Measurements from ENCODE around the gene SKOR2.
"Not testable (repeated sequence)": the region's sequence is repeated elsewhere in the genome, so short reads cannot be mapped to it uniquely, and the experiment has no call there.

The SKOR2 gene

DNA sequence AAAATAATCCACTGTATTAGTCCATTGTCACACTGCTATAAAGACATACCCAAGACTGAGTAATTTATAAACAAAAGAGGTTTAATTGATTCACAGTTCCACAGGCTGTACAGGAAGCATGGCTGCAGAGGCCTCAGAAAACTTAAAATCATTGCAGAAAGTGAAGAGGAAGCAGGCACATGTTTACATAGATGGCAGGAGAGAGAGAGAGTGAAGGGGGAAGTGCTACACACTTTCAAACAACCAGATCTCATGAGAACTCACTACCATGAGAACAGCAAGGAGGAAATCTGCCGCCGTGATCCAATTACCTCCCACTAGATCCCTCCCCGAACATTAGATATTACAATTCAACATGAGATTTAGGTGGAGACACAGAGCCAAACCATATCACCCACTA lies 55.5 kb downstream of the SKOR2 start:
- not testable (repeated sequence) for DNase-seq

DNA sequence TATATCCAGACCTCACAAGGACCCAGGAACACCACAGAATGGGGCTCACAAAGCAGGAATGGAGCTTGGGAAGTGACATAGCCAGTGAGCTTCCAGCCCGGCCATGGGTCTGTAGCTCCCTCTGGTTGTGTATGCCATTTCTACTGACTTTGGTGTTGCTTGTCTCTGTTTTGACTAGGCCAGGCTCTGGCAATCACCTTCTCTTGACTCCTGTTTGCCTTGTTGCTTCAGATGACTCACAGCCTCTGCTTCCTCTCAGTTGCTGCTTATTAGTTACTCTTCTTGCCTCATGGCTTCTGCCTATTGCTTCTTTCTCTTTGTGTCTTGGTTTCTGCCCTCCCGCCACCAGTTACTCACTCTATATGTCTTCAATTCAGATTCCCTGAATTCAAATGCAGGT lies 59.5 kb downstream of the SKOR2 start:
- DNase-seq: no peak

GRCh38 chr18:47187721-47188120 lies 63.7 kb downstream of the SKOR2 start:
- no peak for DNase-seq

GRCh38 chr18:47184419-47185050 lies 66.9 kb downstream of the SKOR2 start:
- peak; percentile 37 for DNase-seq

- not testable (repeated sequence) for DNase-seq
Measured at GRCh38 chr18:47182156-47182555, 69.3 kb downstream of the SKOR2 start.

DNA sequence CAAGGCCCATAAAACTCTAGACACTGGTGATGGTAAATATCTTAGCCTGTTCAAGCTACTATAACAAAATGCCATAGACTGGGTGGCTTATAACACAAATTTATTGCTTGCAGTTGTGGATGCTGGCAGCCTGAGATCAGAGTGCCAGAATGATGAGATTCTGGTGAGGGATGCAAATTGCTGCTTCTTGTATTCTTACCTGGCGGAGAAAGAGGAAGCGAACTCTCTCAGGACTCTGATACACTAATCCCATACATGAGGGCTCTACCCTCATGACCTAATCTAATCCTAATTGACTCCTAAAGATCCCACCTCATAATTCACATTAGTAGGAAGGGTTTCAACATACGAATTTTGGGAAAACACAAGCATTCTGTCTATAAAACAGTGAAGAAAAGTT lies 70.7 kb downstream of the SKOR2 start:
- DNase-seq: no peak

- no peak for DNase-seq
Measured at GRCh38 chr18:47179520-47179919, 71.9 kb downstream of the SKOR2 start.

DNA sequence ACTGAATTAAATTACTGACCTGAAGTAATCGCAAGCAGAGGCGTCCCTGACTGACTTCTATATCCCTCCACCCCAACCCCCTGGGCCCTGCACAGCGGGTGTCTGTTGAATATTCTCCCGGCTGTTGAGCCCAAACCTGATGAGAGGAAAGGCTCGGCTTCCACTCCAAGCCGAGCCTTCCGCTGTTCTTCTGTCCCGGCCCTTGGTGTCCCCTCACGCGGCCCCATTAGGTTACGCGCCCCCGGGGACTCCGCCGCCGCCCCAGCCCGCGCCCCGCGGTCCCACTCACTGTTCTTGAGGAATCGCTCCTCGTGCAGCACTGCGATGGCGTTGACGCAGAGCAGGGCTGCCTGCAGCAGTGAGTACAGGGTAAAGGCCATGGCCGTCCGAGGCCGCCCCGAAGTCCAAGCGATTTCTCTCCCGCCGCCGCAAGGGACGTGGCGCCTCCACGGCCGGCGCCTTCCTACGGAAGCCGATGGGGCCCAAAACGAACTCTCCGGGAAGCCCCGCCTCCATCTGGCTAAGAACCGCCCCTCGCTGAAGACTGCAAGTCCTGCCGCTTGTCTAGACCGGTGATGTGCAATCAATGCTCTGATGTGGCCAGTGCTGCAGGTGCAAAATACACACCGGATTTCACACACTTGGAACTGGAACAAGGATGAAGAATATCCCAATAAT lies 75.4 kb downstream of the SKOR2 start, which contains the start of gene IER3IP1:
IER3IP1 (minus strand) TSS at position 467 of the 678 bp plus-strand sequence; CDS start at position 380, 87 bp downstream.
- peak; percentile 74 for DNase-seq

DNA sequence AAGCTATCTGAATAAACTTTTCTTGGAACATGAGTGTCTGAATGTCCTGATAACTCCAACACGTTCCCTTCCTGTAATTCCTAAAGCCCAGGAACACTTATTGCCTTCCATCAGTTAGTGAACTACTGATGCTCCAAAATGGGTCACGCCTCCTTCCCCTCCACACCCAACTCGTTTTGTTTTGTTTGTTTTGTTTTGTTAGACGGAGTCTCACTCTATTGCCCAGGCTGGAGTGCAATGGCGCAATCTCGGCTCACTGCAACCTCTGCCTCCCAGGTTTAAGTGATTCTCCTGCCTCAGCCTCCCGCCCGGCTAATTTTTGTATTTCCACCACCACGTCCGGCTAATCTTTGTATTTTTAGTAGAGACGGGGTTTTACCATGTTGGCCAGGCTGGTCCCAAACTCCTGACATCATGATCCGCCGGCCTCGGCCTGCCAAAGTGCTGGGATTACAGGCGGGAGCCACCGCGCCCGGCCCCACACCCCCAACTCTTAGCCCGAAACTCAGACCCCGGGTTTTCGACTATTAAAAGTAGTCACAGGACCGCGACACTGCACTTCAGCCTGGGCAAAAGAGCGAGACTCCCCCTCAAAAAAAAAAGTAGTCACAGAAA lies 76.1 kb downstream of the SKOR2 start:
- DNase-seq: no peak

- peak; percentile 27 for DNase-seq
Measured at GRCh38 chr18:47174545-47175116, 76.8 kb downstream of the SKOR2 start.

GRCh38 chr18:47172476-47172875 lies 79.0 kb downstream of the SKOR2 start:
- DNase-seq: no peak

DNA sequence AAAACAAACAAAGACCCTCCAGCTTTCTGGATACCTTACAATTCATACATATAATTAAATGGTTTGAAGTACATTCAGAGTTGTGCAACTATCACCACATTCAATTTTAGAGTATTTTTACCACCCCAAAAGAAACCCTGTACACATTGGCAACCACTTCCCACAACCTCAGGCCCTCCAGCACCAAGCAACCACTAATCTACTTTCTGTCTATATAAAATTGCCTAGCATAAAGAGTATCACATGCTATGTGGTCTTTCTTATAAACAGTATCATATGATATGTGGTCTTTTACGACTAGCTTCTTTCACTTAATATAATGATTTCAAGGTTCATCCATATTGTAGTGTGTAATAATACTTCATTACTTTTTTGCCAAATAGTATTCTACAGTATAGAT lies 82.5 kb downstream of the SKOR2 start:
- no peak for DNase-seq

- DNase-seq: no peak
Measured at GRCh38 chr18:47168509-47168908, 83.0 kb downstream of the SKOR2 start.

- DNase-seq: no peak
Measured at GRCh38 chr18:47166294-47166693, 85.2 kb downstream of the SKOR2 start.

DNA sequence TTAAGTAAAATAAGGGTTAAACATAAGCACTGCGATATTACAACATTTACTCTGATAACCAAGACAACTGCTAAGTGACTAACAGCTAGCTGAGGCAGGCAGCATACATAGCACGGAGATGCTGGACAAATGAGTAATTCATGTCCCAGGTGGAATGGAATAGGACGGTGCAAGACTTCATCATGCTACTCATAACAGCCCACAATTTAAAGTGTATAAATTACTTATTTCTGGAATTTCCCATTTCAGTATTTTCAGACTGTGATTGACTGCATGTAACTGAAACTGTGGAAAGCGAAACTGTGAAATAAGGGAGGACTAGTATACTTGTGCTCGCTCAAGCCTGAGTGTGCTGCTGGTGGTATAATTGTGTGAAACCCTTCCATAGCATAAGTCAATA lies 88.2 kb downstream of the SKOR2 start:
- DNase-seq: no peak

- DNase-seq: no peak
Measured at GRCh38 chr18:47160256-47160655, 91.2 kb downstream of the SKOR2 start.

GRCh38 chr18:47158404-47158803 lies 93.1 kb downstream of the SKOR2 start:
- DNase-seq: not testable (repeated sequence)
